ENCODE results near the gene WNT16. TPM values are rescaled to one million over a fixed set of nuclear protein-coding genes. Genes with fewer than 3 reads are reported as not detected.

WNT16 gene
- total and polyA plus RNA-seq, 2 experiments from 2014 or later: not detected

DNA sequence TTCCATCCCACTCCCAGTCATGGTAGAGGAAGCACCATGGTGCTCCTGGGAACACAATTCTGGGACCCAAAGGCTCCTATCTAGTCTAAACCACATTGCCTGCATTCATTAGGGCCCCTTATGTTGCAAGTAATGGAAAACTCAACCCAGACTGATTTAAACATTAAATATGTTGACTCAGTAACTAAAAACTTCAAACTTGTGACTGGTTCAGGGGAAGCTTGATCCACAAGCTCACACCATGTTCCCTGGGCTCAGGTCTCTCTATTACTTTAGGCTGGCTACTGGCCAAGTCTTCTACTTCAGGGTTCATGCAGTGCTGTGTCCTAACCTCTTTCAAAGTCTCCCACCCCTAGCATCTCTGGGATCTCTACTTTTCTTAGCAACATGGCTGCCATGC lies 13.1 kb downstream of the WNT16 start:
- H3K27ac ChIP-seq: no peak overlapping the region
- no peaks in the 10 kb centered on the region for H3K4me1 ChIP-seq (ENCODE audit: low read depth)
- no peak for DNase-seq (ENCODE audit: low read depth in 1 of 2, low spot score in 1 of 2)
- no peaks in the 10 kb centered on the region for H3K36me3 ChIP-seq
- no peak overlapping the region for H3K4me3 ChIP-seq
- TF ChIP-seq, protein P1, sequence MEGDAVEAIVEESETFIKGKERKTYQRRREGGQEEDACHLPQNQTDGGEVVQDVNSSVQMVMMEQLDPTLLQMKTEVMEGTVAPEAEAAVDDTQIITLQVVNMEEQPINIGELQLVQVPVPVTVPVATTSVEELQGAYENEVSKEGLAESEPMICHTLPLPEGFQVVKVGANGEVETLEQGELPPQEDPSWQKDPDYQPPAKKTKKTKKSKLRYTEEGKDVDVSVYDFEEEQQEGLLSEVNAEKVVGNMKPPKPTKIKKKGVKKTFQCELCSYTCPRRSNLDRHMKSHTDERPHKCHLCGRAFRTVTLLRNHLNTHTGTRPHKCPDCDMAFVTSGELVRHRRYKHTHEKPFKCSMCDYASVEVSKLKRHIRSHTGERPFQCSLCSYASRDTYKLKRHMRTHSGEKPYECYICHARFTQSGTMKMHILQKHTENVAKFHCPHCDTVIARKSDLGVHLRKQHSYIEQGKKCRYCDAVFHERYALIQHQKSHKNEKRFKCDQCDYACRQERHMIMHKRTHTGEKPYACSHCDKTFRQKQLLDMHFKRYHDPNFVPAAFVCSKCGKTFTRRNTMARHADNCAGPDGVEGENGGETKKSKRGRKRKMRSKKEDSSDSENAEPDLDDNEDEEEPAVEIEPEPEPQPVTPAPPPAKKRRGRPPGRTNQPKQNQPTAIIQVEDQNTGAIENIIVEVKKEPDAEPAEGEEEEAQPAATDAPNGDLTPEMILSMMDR (IDR thresholded peaks at IDR 0.05; ENCODE audit: low read depth, low read length): no peak
- H3K9me3 ChIP-seq (ENCODE audit: low read depth): no peaks in the 10 kb centered on the region
- H3K27me3 ChIP-seq: no peaks in the 10 kb centered on the region

DNA sequence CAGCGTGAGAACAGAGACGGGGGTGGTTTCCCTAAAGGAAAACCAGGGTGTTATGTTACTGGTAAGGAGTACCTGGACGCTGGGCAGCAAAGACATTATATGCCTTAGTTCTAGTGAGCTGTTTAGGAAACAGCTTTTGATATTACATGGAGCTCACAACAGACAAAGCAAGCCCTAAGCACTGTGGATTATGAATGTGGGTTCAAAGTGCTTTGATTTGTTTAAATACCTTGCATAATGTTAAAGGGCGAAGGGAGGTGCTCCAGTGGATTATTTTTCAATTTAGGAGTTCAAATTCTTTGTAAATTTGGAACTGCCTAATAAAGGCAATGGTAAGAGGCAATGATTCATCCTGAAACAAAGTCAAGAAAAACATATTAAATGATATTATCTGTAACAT lies 13.8 kb downstream of the WNT16 start:
- DNase-seq (ENCODE audit: low read depth in 1 of 2, low spot score in 1 of 2): no peak
- TF ChIP-seq, protein P1 (IDR thresholded peaks at IDR 0.05; ENCODE audit: low read depth, low read length): no peak

DNA sequence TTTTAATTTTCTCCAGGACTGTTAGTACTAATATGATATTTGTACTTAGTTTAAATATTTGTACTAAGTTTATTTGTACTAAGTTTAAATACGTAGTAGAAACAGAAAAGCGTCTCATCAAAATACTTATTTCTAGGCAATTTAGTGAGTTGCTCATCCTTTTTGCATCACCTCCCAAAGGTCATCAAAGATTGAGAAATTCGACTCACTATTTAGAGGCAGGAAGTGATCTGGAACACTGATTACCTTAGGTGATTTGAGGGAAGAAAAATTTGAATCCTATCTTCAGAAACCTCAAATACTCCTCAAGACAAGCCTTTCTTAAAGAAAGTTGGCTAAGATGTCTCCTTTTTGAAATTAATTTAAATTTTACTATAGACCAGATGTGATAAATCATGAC lies 14.5 kb downstream of the WNT16 start:
- no peaks in the 10 kb centered on the region for H3K9me3 ChIP-seq (ENCODE audit: low read depth)
- no peak for DNase-seq (ENCODE audit: low read depth in 1 of 2, low spot score in 1 of 2)
- no peaks in the 10 kb centered on the region for H3K4me1 ChIP-seq (ENCODE audit: low read depth)
- TF ChIP-seq, protein P1 (IDR thresholded peaks at IDR 0.05; ENCODE audit: low read depth, low read length): no peak
- H3K4me3 ChIP-seq: no peak overlapping the region
- no peak overlapping the region for H3K27ac ChIP-seq
- no peaks in the 10 kb centered on the region for H3K27me3 ChIP-seq
- no peaks in the 10 kb centered on the region for H3K36me3 ChIP-seq

More for the DNA sequence above, 13.8 kb downstream of the WNT16 start:
- H3K27ac ChIP-seq: no peak overlapping the region
- H3K27me3 ChIP-seq: no peaks in the 10 kb centered on the region
- no peaks in the 10 kb centered on the region for H3K4me1 ChIP-seq (ENCODE audit: low read depth)
- no peaks in the 10 kb centered on the region for H3K9me3 ChIP-seq (ENCODE audit: low read depth)
- no peak overlapping the region for H3K4me3 ChIP-seq
- H3K36me3 ChIP-seq: no peaks in the 10 kb centered on the region

DNA sequence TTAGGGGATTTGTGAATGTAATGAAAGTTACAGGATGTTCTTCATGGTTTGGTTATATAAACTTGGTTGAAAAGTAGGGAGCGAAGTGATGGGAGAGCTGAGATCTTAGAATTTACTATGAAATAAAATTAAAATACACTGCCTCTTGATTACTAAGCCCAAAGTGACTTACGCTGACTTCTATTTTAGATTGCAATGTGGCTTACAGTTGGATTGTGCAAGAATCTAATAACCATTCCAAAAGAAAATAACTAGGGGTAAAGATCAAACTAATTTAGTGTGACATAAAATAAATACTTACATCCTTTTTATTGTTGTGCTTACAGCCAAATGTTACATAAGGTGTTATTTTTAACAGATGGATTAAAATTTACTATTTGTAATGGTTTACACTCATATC lies 15.3 kb downstream of the WNT16 start:
- Histone ChIP-seq H3K4me1 (ENCODE audit: low read depth) (no peaks in the 10 kb centered on the region), H3K27ac (no peak overlapping the region), H3K4me3 (no peak overlapping the region), H3K36me3 (no peaks in the 10 kb centered on the region), H3K9me3 (ENCODE audit: low read depth) (no peaks in the 10 kb centered on the region), H3K27me3 (no peaks in the 10 kb centered on the region)
- no peak for DNase-seq (ENCODE audit: low read depth in 1 of 2, low spot score in 1 of 2)
- TF ChIP-seq, protein P1 (IDR thresholded peaks at IDR 0.05; ENCODE audit: low read depth, low read length): no peak

DNA sequence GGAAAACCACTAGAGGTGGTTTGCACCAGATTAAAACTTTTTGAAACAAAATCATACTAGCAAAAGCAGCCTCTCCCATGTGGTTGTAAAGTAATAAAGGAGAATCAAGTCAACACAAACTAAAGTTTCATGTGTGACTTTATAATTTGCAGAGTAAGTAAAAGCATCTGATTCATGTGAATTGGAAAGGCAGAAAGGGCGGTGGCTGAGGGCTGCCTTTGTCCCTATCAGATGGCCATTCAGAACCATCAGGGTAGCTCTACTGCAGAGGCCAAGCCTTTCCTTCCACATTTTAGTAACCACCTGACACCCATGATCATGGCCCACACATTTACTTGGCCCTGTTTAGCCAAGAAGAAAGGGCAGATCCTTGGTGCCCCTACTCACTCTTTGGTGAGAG lies 15.7 kb downstream of the WNT16 start:
- no peaks in the 10 kb centered on the region for H3K36me3 ChIP-seq

More for the DNA sequence above, 15.7 kb downstream of the WNT16 start:
- TF ChIP-seq, protein P1 (IDR thresholded peaks at IDR 0.05; ENCODE audit: low read depth, low read length): no peak
- Histone ChIP-seq H3K4me3 (no peak overlapping the region), H3K9me3 (ENCODE audit: low read depth) (no peaks in the 10 kb centered on the region), H3K27me3 (no peaks in the 10 kb centered on the region), H3K27ac (no peak overlapping the region), H3K4me1 (ENCODE audit: low read depth) (no peaks in the 10 kb centered on the region)
- no peak for DNase-seq (ENCODE audit: low read depth in 1 of 2, low spot score in 1 of 2)

Data from cardiac muscle cell (in vitro differentiated cells and primary cell).